Erythroblast (primary cell): Measurements from ENCODE around the gene SMARCD3.

ENCODE experiments used
- DNase-seq, 2 experiments: peaks; one replicate each; lab custom pipeline; 2025; lab: John Stamatoyannopoulos, UW
- GATA1 ChIP-seq: IDR thresholded peaks from 2 replicates; pipeline ENCODE4 v1.6.1; 2011; ENCODE audit warnings: low read depth, mild to moderate bottlenecking, control low read depth, low read length, moderate library complexity
- POLR2A ChIP-seq: IDR thresholded peaks from 2 replicates; pipeline ENCODE4 v1.6.1; 2011; ENCODE audit warnings: mild to moderate bottlenecking, low read length

SMARCD3 gene

GRCh38 chr7:151260883-151261282 lies 12.4 kb upstream of the SMARCD3 start:
- TF ChIP-seq POLR2A (no peak), GATA1 (no peak)

GRCh38 chr7:151260471-151260870 lies 12.0 kb upstream of the SMARCD3 start:
- DNase-seq = no peak
- no peak for TF ChIP-seq GATA1
- TF ChIP-seq POLR2A = no peak

More at GRCh38 chr7:151260883-151261282, 12.4 kb upstream of the SMARCD3 start:
- DNase-seq = no peak

- TF ChIP-seq POLR2A = no peak
- TF ChIP-seq GATA1 = no peak
- DNase-seq = no peak
Measured at GRCh38 chr7:151257990-151258389, 9.5 kb upstream of the SMARCD3 start.

- no peak for TF ChIP-seq GATA1
- TF ChIP-seq POLR2A = no peak
- DNase-seq = no peak
Measured at GRCh38 chr7:151256410-151257045, 8.0 kb upstream of the SMARCD3 start.

GRCh38 chr7:151255390-151255789 lies 6.9 kb upstream of the SMARCD3 start:
- TF ChIP-seq GATA1 = no peak
- TF ChIP-seq POLR2A = no peak
- no peak for DNase-seq

GRCh38 chr7:151254851-151255250 lies 6.4 kb upstream of the SMARCD3 start:
- TF ChIP-seq POLR2A (no peak), GATA1 (no peak)
- no peak for DNase-seq

GRCh38 chr7:151254316-151254715 lies 5.8 kb upstream of the SMARCD3 start:
- no peak for TF ChIP-seq GATA1
- TF ChIP-seq POLR2A = no peak
- no peak for DNase-seq

- DNase-seq = no peak
- TF ChIP-seq GATA1 (no peak), POLR2A (no peak)
Measured at GRCh38 chr7:151252961-151253711, 4.6 kb upstream of the SMARCD3 start.

GRCh38 chr7:151252561-151252835 lies 4.0 kb upstream of the SMARCD3 start:
- no peak for DNase-seq
- TF ChIP-seq GATA1 (no peak), POLR2A (no peak)

- TF ChIP-seq POLR2A = no peak
- no peak for TF ChIP-seq GATA1
- no peak for DNase-seq
Measured at GRCh38 chr7:151251689-151252560, 3.4 kb upstream of the SMARCD3 start.

- TF ChIP-seq GATA1 (no peak), POLR2A (no peak)
- no peak for DNase-seq
Measured at GRCh38 chr7:151251328-151251688, 2.8 kb upstream of the SMARCD3 start.

- TF ChIP-seq POLR2A = no peak
- TF ChIP-seq GATA1 = no peak
- no peak for DNase-seq
Measured at GRCh38 chr7:151250181-151251132, 2.0 kb upstream of the SMARCD3 start.

- no peak for DNase-seq
- TF ChIP-seq POLR2A = no peak
- no peak for TF ChIP-seq GATA1
Measured at GRCh38 chr7:151249732-151250072, 1.2 kb upstream of the SMARCD3 start.
